Nephron progenitor cell (in vitro differentiated cells): ENCODE measurements around the gene WDFY3.

Source experiments
- DNase-seq: peaks from one replicate; pipeline ENCODE4 v3.0.0; 2021
- H3K27ac Mint-ChIP-seq: 2 replicates; pipeline ENCODE4 v1.8.0; 2021; ENCODE audit warnings: mild to moderate bottlenecking, moderate library complexity, mixed read lengths
- H3K27me3 Mint-ChIP-seq: 2 replicates; pipeline ENCODE4 v1.8.0; 2021; ENCODE audit warnings: mild to moderate bottlenecking, low read depth, mixed read lengths; ENCODE audit not compliant: poor library complexity
- H3K36me3 Mint-ChIP-seq: 2 replicates; pipeline ENCODE4 v1.8.0; 2021; ENCODE audit warnings: low read depth, mixed read lengths
- H3K4me1 Mint-ChIP-seq: 2 replicates; pipeline ENCODE4 v1.8.0; 2021; ENCODE audit warnings: mixed read lengths
- H3K4me3 Mint-ChIP-seq: 2 replicates; pipeline ENCODE4 v1.8.0; 2021; ENCODE audit warnings: mild to moderate bottlenecking, moderate library complexity, mixed read lengths
- H3K9me3 Mint-ChIP-seq: 2 replicates; pipeline ENCODE4 v1.8.0; 2021; ENCODE audit warnings: mild to moderate bottlenecking, moderate library complexity, mixed read lengths
- TF ChIP-seq, protein P1 (sequence below): fragments of 200-600 bp; sonication (generic); IDR thresholded peaks from 2 replicates; pipeline ENCODE4 v1.5.0; 2021; ENCODE audit warnings: antibody characterized with exemption

The WDFY3 gene

DNA sequence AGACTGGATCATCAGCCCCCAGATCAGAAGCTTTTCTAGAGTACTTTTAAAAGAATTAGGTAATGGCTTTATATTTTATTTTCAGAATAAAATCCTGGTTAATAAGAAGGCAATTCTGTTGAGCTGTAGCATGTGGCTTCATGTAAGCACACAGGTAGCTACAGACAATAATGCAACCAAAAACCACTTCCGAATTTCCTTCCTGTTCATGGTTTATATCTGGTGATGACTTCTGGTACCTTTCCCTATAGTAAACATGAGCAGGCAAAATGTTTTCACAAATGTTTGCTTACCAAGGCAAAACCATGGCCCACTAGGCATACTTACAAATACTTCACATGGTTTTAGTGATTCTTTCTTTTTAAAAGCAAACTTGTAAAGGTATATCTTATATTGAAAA, 239.0 kb downstream of the WDFY3 start:
- Mint-ChIP-seq H3K9me3 (no peaks in the 10 kb centered on the region), H3K36me3 (peaks cover 49% of the 10 kb centered on the region), H3K4me3 (no peak overlapping the region), H3K27me3 (no peaks in the 10 kb centered on the region), H3K27ac (peak overlapping the region; percentile 81), H3K4me1 (no peaks in the 10 kb centered on the region)
- DNase-seq = no peak
- TF ChIP-seq, protein P1, sequence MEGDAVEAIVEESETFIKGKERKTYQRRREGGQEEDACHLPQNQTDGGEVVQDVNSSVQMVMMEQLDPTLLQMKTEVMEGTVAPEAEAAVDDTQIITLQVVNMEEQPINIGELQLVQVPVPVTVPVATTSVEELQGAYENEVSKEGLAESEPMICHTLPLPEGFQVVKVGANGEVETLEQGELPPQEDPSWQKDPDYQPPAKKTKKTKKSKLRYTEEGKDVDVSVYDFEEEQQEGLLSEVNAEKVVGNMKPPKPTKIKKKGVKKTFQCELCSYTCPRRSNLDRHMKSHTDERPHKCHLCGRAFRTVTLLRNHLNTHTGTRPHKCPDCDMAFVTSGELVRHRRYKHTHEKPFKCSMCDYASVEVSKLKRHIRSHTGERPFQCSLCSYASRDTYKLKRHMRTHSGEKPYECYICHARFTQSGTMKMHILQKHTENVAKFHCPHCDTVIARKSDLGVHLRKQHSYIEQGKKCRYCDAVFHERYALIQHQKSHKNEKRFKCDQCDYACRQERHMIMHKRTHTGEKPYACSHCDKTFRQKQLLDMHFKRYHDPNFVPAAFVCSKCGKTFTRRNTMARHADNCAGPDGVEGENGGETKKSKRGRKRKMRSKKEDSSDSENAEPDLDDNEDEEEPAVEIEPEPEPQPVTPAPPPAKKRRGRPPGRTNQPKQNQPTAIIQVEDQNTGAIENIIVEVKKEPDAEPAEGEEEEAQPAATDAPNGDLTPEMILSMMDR = no peak

DNA sequence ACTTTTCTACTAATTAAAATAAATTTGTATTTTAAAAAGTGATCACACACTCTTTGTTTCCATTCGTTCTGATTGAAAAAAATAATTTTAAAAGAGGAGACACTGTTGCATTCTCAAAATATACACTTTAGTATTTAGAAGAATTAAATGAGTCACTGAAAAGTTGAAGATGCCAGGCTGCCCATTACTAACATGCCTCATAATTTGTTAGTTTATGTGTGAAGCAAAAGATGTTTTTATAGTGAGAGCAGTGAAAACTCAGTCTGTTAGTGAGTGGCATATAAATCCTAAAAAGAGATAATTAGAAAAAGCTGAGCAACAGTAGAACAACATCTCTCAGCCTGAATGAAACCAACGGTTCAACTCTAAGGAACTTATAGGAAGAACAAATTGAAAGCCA, 240.1 kb downstream of the WDFY3 start:
- H3K27me3 Mint-ChIP-seq = no peaks in the 10 kb centered on the region
- peaks cover 46% of the 10 kb centered on the region for H3K36me3 Mint-ChIP-seq
- TF ChIP-seq, protein P1 = no peak
- no peak overlapping the region for H3K4me3 Mint-ChIP-seq
- no peak for DNase-seq
- H3K27ac Mint-ChIP-seq = no peak overlapping the region
- no peaks in the 10 kb centered on the region for H3K4me1 Mint-ChIP-seq
- no peaks in the 10 kb centered on the region for H3K9me3 Mint-ChIP-seq

DNA sequence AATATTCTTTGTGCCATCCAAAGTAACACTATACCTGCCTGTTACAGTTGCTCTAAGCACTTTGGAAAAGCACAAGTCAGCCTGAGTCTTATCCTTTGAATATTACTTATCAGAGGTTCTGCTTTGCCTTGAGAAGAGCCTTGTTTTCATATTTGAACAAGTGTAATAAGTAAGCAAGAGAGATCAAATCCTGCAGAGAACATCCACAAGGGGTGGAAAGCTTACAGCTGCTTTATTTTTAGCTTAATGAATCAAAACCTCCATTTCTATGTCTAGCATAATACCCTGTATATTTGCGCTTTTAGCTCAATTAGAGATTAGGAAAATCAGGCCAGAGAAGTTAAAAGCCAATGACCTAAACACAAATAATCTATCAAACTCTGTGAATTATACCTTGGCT, 243.8 kb downstream of the WDFY3 start:
- H3K4me3 Mint-ChIP-seq = no peak overlapping the region
- no peaks in the 10 kb centered on the region for H3K9me3 Mint-ChIP-seq
- TF ChIP-seq, protein P1 = no peak
- H3K27me3 Mint-ChIP-seq = no peaks in the 10 kb centered on the region
- no peak overlapping the region for H3K27ac Mint-ChIP-seq
- H3K4me1 Mint-ChIP-seq = peaks cover 5% of the 10 kb centered on the region
- no peak for DNase-seq
- H3K36me3 Mint-ChIP-seq = peaks cover 68% of the 10 kb centered on the region

DNA sequence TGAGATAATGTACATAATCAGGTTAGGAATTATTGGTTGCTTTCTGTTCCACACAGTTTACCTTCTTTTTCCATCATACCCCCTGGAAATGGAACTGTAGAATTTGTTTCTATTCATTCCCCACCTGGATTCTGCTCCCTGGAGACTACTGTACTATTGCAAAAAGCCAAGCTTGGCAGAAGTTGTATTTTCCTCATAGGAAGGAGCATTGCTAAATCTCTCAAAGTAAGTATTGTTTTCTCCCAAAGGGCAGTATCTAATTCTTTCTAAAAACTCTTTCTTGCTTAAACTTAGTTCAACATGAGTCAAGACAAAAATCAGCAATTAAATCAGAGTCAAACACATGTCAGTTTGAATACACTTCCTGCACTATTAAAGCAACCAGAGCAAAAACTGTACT, 247.4 kb downstream of the WDFY3 start:
- Mint-ChIP-seq H3K27ac (peak overlapping the region; percentile 76), H3K9me3 (no peaks in the 10 kb centered on the region)

DNA sequence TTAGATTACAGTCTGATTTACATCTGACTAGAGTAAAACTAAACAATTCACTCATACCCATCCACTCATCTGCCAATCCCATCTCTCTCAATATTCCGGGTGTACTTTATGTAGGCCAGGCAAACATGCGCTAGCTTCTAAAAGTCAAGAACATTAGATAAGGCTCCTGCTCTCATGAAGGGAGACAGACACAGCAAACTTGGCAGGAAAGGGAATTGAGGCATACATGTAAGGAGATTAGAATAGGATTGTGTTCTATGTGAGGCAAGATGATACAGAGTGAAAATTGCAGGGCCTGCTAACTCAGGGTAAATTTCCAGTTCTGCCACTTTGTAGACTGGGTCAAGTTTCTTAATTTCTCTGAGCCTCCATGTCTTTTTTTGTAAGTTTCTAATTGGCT, 247.8 kb downstream of the WDFY3 start:
- Mint-ChIP-seq H3K27me3 (no peaks in the 10 kb centered on the region), H3K27ac (peak overlapping the region; percentile 76), H3K36me3 (peaks cover 81% of the 10 kb centered on the region), H3K9me3 (no peaks in the 10 kb centered on the region), H3K4me3 (no peak overlapping the region), H3K4me1 (peaks cover 5% of the 10 kb centered on the region)
- TF ChIP-seq, protein P1 = no peak
- no peak for DNase-seq

More for the DNA sequence above, 247.4 kb downstream of the WDFY3 start:
- no peak for DNase-seq
- Mint-ChIP-seq H3K36me3 (peaks cover 83% of the 10 kb centered on the region), H3K4me1 (peaks cover 5% of the 10 kb centered on the region), H3K27me3 (no peaks in the 10 kb centered on the region), H3K4me3 (no peak overlapping the region)
- TF ChIP-seq, protein P1 = no peak

DNA sequence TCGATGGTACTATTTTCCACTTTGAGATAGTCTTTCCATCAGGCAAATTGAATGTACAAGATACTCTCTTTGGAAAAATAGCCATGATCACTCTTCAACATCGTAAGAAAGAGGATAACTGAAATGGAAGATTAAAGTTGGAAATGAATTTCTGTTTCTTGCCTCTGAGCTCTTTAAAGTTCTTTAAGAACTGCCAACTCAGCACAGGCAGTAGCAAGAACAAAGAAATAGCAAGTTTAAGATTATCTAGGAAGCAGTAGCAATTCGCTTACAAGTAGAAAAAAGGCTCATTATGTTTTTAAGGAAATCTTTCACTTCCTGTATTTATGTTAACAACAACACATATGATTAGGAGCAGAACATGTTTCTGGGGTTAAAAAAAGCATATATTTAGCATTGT, 255.9 kb downstream of the WDFY3 start:
- TF ChIP-seq, protein P1 = no peak
- Mint-ChIP-seq H3K9me3 (peaks cover 4% of the 10 kb centered on the region), H3K36me3 (peaks cover 84% of the 10 kb centered on the region), H3K27ac (no peak overlapping the region), H3K4me1 (no peaks in the 10 kb centered on the region), H3K27me3 (no peaks in the 10 kb centered on the region), H3K4me3 (no peak overlapping the region)
- no peak for DNase-seq
